ENCODE measurements around the gene SPATA32. TPM values are rescaled to one million over a fixed set of nuclear protein-coding genes. Genes with fewer than 3 reads are reported as not detected.

The SPATA32 gene
- total RNA-seq, 1 donor from 2014 or later = 0.24 TPM

GRCh38 chr17:45298546-45299285 is 36.8 kb upstream of the SPATA32 start:
- Mint-ChIP-seq H3K27me3 (no peaks in the 10 kb centered on the region), H3K27ac (peak overlapping the region; percentile 34), H3K4me1 (ENCODE audit: low read depth) (peaks cover 6% of the 10 kb centered on the region), H3K9me3 (ENCODE audit: low read depth) (no peaks in the 10 kb centered on the region), H3K36me3 (ENCODE audit: insufficient read depth) (peaks cover 1% of the 10 kb centered on the region), H3K4me3 (ENCODE audit: low read depth) (no peak overlapping the region)
- no peak for TF ChIP-seq CTCF (IDR thresholded peaks at IDR 0.05; ENCODE audit: unreplicated experiment)
- no peak for DNase-seq (ENCODE audit: low spot score, unreplicated experiment)

GRCh38 chr17:45296833-45297124 is 34.9 kb upstream of the SPATA32 start:
- Mint-ChIP-seq H3K4me1 (ENCODE audit: low read depth) (peaks cover 8% of the 10 kb centered on the region), H3K9me3 (ENCODE audit: low read depth) (no peaks in the 10 kb centered on the region), H3K36me3 (ENCODE audit: insufficient read depth) (peaks cover 1% of the 10 kb centered on the region), H3K27ac (no peak overlapping the region), H3K27me3 (no peaks in the 10 kb centered on the region), H3K4me3 (ENCODE audit: low read depth) (no peak overlapping the region)
- TF ChIP-seq CTCF (IDR thresholded peaks at IDR 0.05; ENCODE audit: unreplicated experiment) = no peak
- no peak for DNase-seq (ENCODE audit: low spot score, unreplicated experiment)

- Mint-ChIP-seq H3K27me3 (no peaks in the 10 kb centered on the region), H3K9me3 (ENCODE audit: low read depth) (no peaks in the 10 kb centered on the region), H3K4me1 (ENCODE audit: low read depth) (peaks cover 8% of the 10 kb centered on the region), H3K36me3 (ENCODE audit: insufficient read depth) (peaks cover 1% of the 10 kb centered on the region), H3K27ac (no peak overlapping the region), H3K4me3 (ENCODE audit: low read depth) (no peak overlapping the region)
- no peak for DNase-seq (ENCODE audit: low spot score, unreplicated experiment)
- no peak for TF ChIP-seq CTCF (IDR thresholded peaks at IDR 0.05; ENCODE audit: unreplicated experiment)
Measured at GRCh38 chr17:45296003-45296832, 34.3 kb upstream of the SPATA32 start.

- H3K27ac Mint-ChIP-seq = no peak overlapping the region
- no peak for TF ChIP-seq CTCF (IDR thresholded peaks at IDR 0.05; ENCODE audit: unreplicated experiment)
- H3K4me3 Mint-ChIP-seq (ENCODE audit: low read depth) = no peak overlapping the region
- DNase-seq (ENCODE audit: low spot score, unreplicated experiment) = no peak
- no peaks in the 10 kb centered on the region for H3K27me3 Mint-ChIP-seq
- peaks cover 6% of the 10 kb centered on the region for H3K4me1 Mint-ChIP-seq (ENCODE audit: low read depth)
- peaks cover 4% of the 10 kb centered on the region for H3K36me3 Mint-ChIP-seq (ENCODE audit: insufficient read depth)
- H3K9me3 Mint-ChIP-seq (ENCODE audit: low read depth) = no peaks in the 10 kb centered on the region
Measured at GRCh38 chr17:45294506-45294905, 32.6 kb upstream of the SPATA32 start.

- H3K4me1 Mint-ChIP-seq (ENCODE audit: low read depth) = peaks cover 4% of the 10 kb centered on the region
- no peak overlapping the region for H3K4me3 Mint-ChIP-seq (ENCODE audit: low read depth)
- no peak for DNase-seq (ENCODE audit: low spot score, unreplicated experiment)
- no peak for TF ChIP-seq CTCF (IDR thresholded peaks at IDR 0.05; ENCODE audit: unreplicated experiment)
- H3K27me3 Mint-ChIP-seq = no peaks in the 10 kb centered on the region
- peaks cover 2% of the 10 kb centered on the region for H3K36me3 Mint-ChIP-seq (ENCODE audit: insufficient read depth)
- no peaks in the 10 kb centered on the region for H3K9me3 Mint-ChIP-seq (ENCODE audit: low read depth)
- H3K27ac Mint-ChIP-seq = no peak overlapping the region
Measured at GRCh38 chr17:45293413-45294211, 31.7 kb upstream of the SPATA32 start.

Data from progenitor cell of endocrine pancreas (in vitro differentiated cells).